Brain microvascular endothelial cell (primary cell): ENCODE results near the gene ASAP3.

Experiments
- DNase-seq: peaks from one replicate; pipeline ENCODE4 v3.0.0-alpha.2; 2020
- H3K27ac ChIP-seq: fragments of 250-450 bp; sonication (Bioruptor Pico); 2 replicates; pipeline ENCODE4 v1.5.1; 2020; ENCODE audit warnings: mild to moderate bottlenecking, moderate library complexity
- H3K27me3 ChIP-seq: fragments of 250-450 bp; sonication (Bioruptor Pico); replicated peaks from 2 replicates; pipeline ENCODE4 v1.5.1; 2020; ENCODE audit warnings: mild to moderate bottlenecking
- H3K36me3 ChIP-seq: fragments of 250-450 bp; sonication (Bioruptor Pico); replicated peaks from 2 replicates; pipeline ENCODE4 v1.5.1; 2020; ENCODE audit warnings: mild to moderate bottlenecking
- H3K4me3 ChIP-seq: 2 replicates; pipeline ENCODE4 v1.5.1; 2011; ENCODE audit warnings: low read depth, mild to moderate bottlenecking, control low read depth, low read length, moderate library complexity
- CTCF ChIP-seq: IDR thresholded peaks from 2 replicates; pipeline ENCODE4 v1.5.1; 2011; ENCODE audit warnings: low read depth, mild to moderate bottlenecking, moderate library complexity, low read length, control low read depth, inconsistent platforms; ENCODE audit errors: missing control alignments
- in situ Hi-C: cut with HindIII; loops from 2 replicates; pipeline ENCODE4 v1.10.0; 2017; ENCODE audit warnings: low sequenced_read_pairs, low pct_ligation_motif_present

Gene ASAP3

GRCh38 chr1:23525558-23526250, 41.7 kb upstream of the ASAP3 start:
- H3K27ac ChIP-seq = no peak overlapping the region
- no peak overlapping the region for H3K4me3 ChIP-seq
- in situ Hi-C loops = no loop called here

GRCh38 chr1:23524716-23525401, 40.9 kb upstream of the ASAP3 start:
- Histone ChIP-seq H3K36me3 (no peaks in the 10 kb centered on the region), H3K27ac (no peak overlapping the region), H3K4me3 (no peak overlapping the region), H3K27me3 (no peaks in the 10 kb centered on the region)
- in situ Hi-C loops = loop anchor here (25.0 kb wide), 1 partner anchor 113 kb away; the partner anchor contains the start of gene TCEA3
- DNase-seq = no peak
- TF ChIP-seq CTCF = no peak

More at GRCh38 chr1:23525558-23526250, 41.7 kb upstream of the ASAP3 start:
- no peak for TF ChIP-seq CTCF
- no peaks in the 10 kb centered on the region for H3K36me3 ChIP-seq
- no peak for DNase-seq
- no peaks in the 10 kb centered on the region for H3K27me3 ChIP-seq

GRCh38 chr1:23524163-23524562, 40.2 kb upstream of the ASAP3 start:
- no peak for TF ChIP-seq CTCF

GRCh38 chr1:23522244-23522982, 38.4 kb upstream of the ASAP3 start:
- no peak overlapping the region for H3K4me3 ChIP-seq
- TF ChIP-seq CTCF = no peak
- DNase-seq = no peak
- no peaks in the 10 kb centered on the region for H3K36me3 ChIP-seq
- in situ Hi-C loops = loop anchor here (25.0 kb wide), 1 partner anchor 110 kb away; the partner anchor contains the start of gene TCEA3
- H3K27ac ChIP-seq = no peak overlapping the region
- no peaks in the 10 kb centered on the region for H3K27me3 ChIP-seq

More at GRCh38 chr1:23524163-23524562, 40.2 kb upstream of the ASAP3 start:
- H3K27ac ChIP-seq = no peak overlapping the region
- no peaks in the 10 kb centered on the region for H3K27me3 ChIP-seq
- in situ Hi-C loops = loop anchor here (25.0 kb wide), 1 partner anchor 112 kb away; the partner anchor contains the start of gene TCEA3
- no peak for DNase-seq
- no peaks in the 10 kb centered on the region for H3K36me3 ChIP-seq
- H3K4me3 ChIP-seq = no peak overlapping the region

GRCh38 chr1:23521588-23521987, 37.6 kb upstream of the ASAP3 start:
- in situ Hi-C loops = loop anchor here (25.0 kb wide), 1 partner anchor 109 kb away; the partner anchor contains the start of gene TCEA3

More at GRCh38 chr1:23521588-23521987, 37.6 kb upstream of the ASAP3 start:
- Histone ChIP-seq H3K27me3 (no peaks in the 10 kb centered on the region), H3K36me3 (no peaks in the 10 kb centered on the region), H3K27ac (no peak overlapping the region), H3K4me3 (no peak overlapping the region)
- no peak for TF ChIP-seq CTCF
- DNase-seq = no peak
